ENCODE measurements around the gene AJAP1.

The AJAP1 gene

GRCh38 chr1:4743978-4744750 lies 89.8 kb downstream of the AJAP1 start:
- DNase-seq = no peak

- DNase-seq = no peak
Measured at GRCh38 chr1:4745560-4745959, 91.2 kb downstream of the AJAP1 start.

- no peak for DNase-seq
Measured at GRCh38 chr1:4749406-4749805, 95.0 kb downstream of the AJAP1 start.

- no peak for DNase-seq
Measured at GRCh38 chr1:4750177-4750576, 95.8 kb downstream of the AJAP1 start.

- no peak for DNase-seq
Measured at GRCh38 chr1:4752059-4752458, 97.7 kb downstream of the AJAP1 start.

- no peak for DNase-seq
Measured at GRCh38 chr1:4754816-4755215, 100.4 kb downstream of the AJAP1 start.

GRCh38 chr1:4755301-4755845 lies 101.0 kb downstream of the AJAP1 start:
- no peak for DNase-seq

GRCh38 chr1:4755864-4756504 lies 101.6 kb downstream of the AJAP1 start:
- no peak for DNase-seq

GRCh38 chr1:4756851-4757580 lies 102.6 kb downstream of the AJAP1 start:
- DNase-seq = no peak

- DNase-seq = no peak
Measured at GRCh38 chr1:4759671-4760070, 105.3 kb downstream of the AJAP1 start.

GRCh38 chr1:4760088-4760487 lies 105.7 kb downstream of the AJAP1 start:
- DNase-seq = no peak

- DNase-seq = no peak
Measured at GRCh38 chr1:4761324-4761723, 106.9 kb downstream of the AJAP1 start.

- DNase-seq = no peak
Measured at GRCh38 chr1:4762146-4762545, 107.7 kb downstream of the AJAP1 start.

- no peak for DNase-seq
Measured at GRCh38 chr1:4767308-4767707, 112.9 kb downstream of the AJAP1 start.

- DNase-seq = no peak
Measured at GRCh38 chr1:4768553-4768952, 114.1 kb downstream of the AJAP1 start.

GRCh38 chr1:4769516-4770280 lies 115.3 kb downstream of the AJAP1 start:
- no peak for DNase-seq

GRCh38 chr1:4770713-4771112 lies 116.3 kb downstream of the AJAP1 start:
- no peak for DNase-seq

GRCh38 chr1:4771267-4771666 lies 116.9 kb downstream of the AJAP1 start:
- DNase-seq = no peak

GRCh38 chr1:4771721-4772120 lies 117.3 kb downstream of the AJAP1 start:
- no peak for DNase-seq

GRCh38 chr1:4772294-4773010 lies 118.0 kb downstream of the AJAP1 start:
- no peak for DNase-seq

GRCh38 chr1:4773226-4773625 lies 118.8 kb downstream of the AJAP1 start:
- DNase-seq = no peak

GRCh38 chr1:4775506-4775905 lies 121.1 kb downstream of the AJAP1 start:
- no peak for DNase-seq

Measured in CD4-positive, alpha-beta T cell treated with Interferon gamma for 1 hour (primary cell).